Right lobe of liver (tissue), 4 donors: ENCODE measurements around the gene GSTA4.

Experiments used
- POLR2A ChIP-seq: fragments of 450-650 bp; IDR thresholded peaks from one replicate; pipeline ENCODE4 v1.6.1; 2017; ENCODE audit warnings: antibody characterized with exemption, mild to moderate bottlenecking
- TF ChIP-seq, protein P1 (sequence below), 4 donors: fragments of 200-600 bp in 3 of 4; fragments of 450-650 bp in 1 of 4; IDR thresholded peaks; one replicate each; pipeline versions ENCODE4 v1.5.1 to v1.8.0; 2016 to 2022; ENCODE audit warnings: antibody characterized with exemption in 4 of 4, mild to moderate bottlenecking in 2 of 4
- donor health status: DM: no; HTN: no; CAD: no.
- donor health status: DM: no; HTN: no; CAD: no.
- donor health status: DM: no; HTN: yes; CAD: no.

DNA sequence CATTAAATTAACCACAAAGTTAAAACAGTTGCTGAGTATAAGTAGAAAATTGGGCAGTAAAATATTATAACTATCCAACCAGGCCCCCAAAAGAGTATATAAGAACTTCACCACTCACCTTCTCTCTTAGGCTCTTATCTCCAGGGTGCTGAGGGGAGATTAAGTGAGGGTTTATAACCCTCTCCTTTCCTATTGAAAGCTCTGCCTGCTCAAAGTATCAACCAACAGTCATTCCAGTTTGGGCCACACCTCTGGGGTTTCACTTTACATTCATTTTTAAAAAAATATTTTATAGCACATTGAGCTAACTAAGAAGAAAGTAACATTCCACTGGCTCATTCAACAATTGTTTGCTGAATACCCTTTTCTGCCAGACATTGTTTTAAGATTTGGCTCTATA, 22.1 kb downstream of the GSTA4 start:
- TF ChIP-seq, protein P1, sequence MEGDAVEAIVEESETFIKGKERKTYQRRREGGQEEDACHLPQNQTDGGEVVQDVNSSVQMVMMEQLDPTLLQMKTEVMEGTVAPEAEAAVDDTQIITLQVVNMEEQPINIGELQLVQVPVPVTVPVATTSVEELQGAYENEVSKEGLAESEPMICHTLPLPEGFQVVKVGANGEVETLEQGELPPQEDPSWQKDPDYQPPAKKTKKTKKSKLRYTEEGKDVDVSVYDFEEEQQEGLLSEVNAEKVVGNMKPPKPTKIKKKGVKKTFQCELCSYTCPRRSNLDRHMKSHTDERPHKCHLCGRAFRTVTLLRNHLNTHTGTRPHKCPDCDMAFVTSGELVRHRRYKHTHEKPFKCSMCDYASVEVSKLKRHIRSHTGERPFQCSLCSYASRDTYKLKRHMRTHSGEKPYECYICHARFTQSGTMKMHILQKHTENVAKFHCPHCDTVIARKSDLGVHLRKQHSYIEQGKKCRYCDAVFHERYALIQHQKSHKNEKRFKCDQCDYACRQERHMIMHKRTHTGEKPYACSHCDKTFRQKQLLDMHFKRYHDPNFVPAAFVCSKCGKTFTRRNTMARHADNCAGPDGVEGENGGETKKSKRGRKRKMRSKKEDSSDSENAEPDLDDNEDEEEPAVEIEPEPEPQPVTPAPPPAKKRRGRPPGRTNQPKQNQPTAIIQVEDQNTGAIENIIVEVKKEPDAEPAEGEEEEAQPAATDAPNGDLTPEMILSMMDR (IDR thresholded peaks at IDR 0.05), result no peak
- no peak for TF ChIP-seq POLR2A
